ENCODE data around the gene TPM1.

The TPM1 gene

DNA sequence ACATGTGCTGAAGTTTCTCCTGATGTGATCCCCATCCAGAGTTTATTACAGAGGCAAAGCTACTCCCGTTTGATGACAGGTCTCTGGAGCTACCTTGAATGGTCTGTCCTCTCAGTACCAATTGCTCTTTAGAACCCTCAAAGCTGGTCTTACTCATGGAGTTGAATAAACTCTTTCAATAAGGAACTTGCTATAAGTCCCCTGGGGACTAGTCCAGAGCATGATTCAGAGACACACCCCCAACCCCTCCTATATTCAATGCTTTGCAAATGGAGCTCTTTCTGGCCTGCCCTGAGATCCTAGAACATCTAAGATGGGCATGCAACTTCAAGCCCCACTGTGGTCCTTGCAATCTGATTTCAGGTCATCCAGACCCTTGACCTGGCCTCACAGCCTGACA lies 23.9 kb upstream of the TPM1 start:
- DNase-seq: no peak

DNA sequence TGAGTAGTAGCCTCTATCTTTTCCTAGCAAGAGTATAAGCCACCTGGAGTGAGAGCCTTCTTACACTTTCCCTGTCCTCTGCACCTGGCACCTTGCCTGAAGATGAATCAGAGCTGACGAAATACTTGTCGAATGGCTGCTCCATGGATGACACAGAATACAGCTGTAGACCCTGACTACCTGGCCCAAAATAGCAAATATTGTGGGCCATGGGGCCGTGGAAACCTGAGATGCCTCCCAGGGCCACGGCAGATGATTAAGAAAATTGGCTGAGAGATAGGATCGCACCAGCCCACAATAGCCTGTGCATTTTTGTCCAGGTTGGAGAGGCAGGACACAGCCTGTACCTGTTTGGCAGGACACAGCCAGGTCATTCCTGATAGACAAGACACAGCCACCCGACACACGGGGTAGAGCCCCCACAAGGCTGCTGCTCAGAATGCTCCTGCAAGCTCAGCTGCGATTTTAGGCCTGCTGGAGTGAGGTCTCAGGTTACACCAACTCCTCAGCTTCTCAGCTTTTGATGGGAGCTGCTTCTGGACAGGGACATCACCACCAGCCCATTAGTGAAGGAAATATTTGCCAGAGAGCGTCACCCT lies 22.9 kb upstream of the TPM1 start:
- DNase-seq: no peak

DNA sequence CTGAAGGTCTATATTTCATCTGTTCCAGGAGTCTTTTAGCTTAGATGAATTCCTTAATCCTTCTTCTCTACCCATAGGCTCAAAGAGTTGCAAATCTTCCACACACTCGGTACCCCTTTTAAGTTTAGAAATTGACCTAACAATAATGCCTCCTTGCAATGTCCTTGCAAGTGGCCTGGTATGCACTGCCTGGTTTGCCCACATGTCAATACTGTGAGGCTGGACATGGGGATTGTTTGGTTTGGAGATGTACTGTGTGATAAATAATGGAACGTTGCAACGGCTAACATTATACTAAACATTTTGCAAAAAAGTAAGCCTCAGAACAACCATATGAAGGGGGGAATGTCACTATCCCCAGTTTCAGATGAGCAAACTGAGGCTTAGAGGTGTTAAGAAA lies 22.4 kb upstream of the TPM1 start:
- no peak for DNase-seq

DNA sequence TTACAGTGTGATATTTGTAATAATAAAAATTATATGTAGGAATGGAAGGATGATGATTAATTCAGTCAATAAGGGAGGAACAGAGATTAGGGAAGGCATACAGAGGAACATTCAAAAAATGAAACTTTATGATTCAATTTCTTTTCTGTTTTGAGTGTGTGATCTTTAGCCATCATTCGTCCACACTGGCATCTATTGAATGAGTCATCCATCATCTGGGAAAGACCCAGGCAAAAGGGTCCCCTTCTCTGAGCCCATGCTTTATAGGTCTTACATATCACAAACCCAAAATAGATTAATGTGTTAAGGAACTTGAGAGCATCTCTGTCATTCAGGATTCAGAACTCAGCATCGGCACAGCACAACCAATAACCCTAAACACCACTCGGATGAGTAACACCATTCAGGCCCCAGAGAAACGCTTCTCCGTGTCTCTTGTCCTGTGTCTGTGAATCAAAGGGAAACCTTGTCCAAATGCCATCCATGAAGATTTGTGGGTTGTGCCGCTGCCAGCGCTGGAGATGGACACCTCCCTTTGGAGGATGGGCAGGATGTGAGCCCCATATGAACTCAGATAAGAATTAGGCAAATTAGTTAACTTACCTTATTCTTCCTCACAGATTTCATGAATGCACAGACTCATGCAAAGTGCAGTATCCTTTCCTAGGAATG lies 21.7 kb upstream of the TPM1 start:
- no peak for DNase-seq

DNA sequence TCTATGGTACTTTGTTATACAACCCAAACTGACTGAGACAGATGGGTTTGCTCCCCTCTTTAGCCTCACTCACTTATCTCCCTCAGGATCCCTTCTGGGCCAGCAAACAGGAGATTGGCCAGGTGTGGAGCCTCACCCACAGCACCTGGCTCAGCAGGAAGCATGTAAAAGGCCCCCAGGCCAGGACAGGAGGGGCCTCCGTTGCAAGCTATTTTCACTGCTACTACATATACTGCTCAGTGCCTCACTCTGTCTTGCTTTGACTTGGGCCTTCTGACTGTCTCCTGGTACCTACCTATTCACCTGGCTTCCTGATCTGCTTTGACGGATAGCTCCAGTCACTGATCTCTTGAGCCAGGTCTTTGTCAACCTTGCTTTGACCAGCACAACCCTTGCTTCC lies 20.4 kb upstream of the TPM1 start:
- no peak for DNase-seq

DNA sequence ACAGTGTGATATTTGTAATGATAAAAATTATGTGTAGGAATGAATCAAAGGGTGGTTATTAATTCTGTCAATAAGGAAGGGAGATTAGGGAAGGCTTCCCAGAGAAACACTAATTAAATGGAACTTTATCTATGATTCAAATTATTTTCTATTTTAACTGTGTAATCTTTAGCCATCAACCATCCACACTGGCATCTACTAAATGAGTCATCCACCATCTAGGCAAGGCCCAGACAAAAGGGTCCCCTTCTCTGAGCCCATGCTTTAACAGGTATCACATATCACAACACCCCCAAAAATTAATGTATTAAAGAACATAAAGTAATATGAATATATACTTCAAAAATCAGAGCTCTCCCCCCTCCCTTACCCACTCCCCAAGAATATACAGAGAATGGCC lies 19.9 kb upstream of the TPM1 start:
- no peak for DNase-seq

DNA sequence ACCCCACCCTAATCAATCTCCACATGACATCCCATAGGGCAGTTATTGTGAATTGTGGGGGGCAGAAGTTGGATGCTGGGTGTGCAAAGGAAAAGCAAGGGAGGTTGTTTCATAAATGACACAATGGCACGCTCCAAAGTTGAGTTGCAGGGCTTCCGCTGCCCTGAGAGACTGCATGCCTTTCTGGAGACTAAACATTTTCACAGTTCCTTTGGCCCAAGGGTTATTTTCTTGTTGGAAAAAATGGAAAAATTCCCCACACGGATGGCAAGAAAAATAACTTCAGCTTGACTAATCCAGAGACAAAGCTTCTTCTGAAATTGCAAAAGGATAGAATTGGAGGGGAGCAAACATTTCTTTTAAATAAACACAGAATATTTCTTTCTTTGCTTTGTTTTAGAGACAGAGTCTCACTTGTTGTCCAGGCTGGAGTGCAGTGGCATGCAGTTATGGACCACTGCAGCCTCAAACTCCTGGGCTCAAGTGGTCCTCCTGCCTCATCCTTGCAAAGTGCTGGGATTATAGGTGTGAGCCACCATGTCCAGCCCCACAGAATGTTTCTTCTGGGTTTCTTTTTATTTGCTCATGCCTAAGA lies 19.1 kb upstream of the TPM1 start:
- no peak for DNase-seq

DNA sequence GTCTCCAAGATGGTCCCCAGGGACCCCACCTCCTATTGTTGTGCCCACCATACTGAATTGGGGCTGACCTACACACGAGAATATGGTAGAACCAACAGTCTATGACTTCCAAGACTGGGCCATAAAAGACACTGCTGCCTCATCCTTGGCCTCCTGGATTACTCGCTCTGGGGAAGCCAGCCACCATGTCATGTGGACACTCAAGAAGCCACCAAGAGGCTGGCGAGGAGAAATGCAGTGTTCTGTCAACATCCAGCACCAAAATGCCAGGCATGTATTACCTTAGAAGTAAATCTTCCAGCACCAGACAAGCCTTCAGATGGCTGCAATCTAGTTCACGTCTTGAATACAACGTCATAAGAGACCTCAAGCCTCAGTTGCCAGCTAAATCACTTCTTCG lies 17.1 kb upstream of the TPM1 start:
- no peak for DNase-seq

DNA sequence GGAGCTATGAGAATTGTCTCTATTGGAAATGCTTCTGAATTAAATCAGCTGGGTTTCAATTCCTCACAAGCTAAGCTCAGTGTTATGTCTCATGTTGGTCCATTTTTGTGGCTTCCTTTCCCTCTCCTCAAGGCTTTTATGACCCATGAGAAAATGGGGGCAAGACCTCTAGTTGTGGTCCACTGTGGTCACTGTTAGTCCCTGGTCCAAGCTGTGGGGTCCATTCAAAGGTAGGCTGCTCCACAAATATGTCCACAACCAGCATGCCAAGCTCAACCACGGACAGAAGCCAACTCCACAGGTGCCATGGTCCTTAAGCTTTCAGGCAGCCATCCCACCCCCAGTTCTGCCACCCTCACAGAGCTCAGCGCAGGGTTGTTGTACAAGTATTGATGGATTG lies 14.9 kb upstream of the TPM1 start:
- no peak for DNase-seq

DNA sequence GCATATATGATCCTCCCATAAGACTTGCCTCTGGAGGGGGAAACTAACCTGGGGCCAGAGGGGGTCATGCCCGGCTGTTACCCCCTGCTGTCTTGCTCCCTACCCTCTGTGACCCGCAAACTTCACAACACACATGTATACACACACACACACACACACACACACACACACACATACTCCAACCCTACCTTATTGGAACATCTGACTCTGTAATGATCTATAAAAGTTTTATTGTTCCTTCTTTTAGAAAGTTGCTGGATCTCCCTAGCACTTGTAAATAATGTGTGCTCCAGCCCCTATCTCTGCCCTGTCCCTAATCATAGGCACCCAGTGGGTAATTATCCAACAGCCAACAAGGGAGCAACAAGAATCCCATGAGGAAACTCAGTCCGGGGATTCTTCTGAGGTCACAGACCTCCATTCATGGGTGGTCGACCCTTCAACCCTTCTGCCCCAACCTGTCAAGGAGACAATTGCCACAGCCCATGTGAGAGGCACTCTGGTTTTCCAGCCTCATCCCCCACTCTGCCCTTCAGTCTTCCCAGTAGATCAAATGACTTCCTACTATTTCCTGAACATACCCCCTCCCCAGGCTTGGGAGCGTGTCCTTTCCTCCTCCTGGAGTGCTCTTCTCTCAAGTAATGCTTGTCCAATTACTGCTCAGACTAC lies 14.0 kb upstream of the TPM1 start:
- no peak for DNase-seq

DNA sequence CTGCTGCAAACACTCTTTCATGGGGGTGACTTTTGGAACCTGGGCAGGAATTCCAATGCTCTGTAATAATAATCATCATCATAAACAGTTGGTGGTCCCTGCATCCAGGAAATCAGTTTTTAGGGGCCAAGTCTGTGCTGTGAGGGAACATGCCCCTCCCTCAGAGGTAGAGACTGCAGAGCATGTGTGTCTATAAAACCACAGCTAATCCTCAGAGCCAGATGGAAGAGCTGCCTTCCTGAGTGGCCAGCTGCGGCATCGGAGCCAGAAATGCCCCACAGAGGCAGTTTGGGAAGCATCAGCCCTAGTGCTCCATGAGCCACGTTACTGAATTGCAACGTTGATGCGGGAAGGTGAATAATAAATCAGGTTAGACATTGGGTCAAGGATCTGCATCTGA lies 12.9 kb upstream of the TPM1 start:
- DNase-seq: no peak

DNA sequence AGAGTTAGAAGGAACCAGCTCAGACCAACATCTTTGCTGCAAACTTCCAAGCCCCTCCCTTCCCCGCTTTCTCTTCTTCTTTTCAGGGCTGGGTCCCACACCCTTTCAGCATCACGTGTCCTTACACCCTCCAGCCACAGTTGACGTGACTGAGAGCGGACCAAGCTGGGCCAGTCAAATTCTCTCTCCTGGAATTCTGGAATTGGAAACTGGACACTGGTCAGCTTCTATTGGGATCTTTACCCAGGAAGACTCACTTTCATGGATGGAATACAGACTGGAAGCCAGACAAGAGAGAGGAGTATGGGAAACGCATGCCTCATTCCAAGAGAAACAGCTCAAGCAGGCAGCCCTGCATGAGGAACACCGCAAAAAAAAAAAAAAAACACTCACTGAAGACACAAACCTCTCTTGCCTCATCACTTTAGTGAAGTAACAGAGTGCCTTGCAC lies 12.4 kb upstream of the TPM1 start:
- DNase-seq: no peak

DNA sequence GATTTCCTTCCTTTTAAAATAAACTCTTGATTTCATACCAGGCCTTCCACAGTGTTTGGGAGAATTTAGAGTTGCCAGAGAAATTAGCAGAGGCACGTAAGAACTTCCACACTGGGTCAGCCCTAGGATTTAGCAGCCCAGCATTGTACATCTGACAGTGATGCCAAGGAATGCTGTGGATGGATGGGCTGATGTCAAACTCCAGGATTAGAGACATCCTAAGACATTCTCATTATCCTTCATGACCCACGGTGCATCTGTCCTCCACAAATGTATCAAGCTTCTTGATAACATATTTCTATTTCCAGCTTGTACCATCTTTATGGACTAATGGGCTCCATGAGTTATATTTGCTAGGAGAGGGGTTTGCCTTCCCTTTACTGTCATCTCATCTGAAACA lies 8.0 kb upstream of the TPM1 start:
- DNase-seq: no peak

DNA sequence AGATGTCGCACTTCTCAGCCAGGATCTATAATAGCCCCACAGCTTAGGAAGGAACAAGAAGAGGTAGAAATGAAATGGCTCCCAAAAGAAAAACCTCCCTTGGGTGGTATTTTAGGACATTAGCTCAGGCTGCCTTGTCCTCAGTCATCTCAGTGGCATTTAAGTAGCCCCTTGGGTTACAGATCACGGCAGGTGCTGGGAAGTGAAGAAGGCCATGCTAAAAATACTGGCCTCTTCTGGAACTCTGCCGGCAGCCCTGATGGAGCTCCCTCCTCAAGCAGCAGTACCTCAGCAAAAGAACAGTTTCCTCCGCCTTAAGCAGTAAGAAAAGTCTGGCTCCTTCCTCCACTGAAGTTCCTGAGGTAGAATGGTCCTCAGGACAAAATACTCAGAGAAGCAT lies 7.3 kb upstream of the TPM1 start:
- no peak for DNase-seq

DNA sequence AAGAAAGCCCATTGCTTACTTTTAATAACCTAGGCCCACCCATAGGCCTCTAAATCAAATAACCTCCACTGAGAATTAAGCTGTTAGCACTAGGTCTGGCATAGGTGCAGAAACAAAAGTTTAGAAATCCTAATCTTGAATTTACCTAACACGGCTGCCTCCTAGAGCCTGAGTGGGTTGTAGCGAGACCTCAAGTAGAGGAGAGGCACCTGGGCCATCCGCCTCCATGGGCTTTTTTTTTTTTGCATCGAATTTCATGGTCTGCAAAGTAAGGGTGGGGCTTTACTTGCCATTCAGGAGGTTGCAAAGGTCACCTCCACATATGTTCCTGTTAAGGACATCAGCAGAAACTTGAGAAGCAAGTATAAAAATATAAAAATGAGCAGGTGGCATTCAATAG lies 6.6 kb upstream of the TPM1 start:
- no peak for DNase-seq

DNA sequence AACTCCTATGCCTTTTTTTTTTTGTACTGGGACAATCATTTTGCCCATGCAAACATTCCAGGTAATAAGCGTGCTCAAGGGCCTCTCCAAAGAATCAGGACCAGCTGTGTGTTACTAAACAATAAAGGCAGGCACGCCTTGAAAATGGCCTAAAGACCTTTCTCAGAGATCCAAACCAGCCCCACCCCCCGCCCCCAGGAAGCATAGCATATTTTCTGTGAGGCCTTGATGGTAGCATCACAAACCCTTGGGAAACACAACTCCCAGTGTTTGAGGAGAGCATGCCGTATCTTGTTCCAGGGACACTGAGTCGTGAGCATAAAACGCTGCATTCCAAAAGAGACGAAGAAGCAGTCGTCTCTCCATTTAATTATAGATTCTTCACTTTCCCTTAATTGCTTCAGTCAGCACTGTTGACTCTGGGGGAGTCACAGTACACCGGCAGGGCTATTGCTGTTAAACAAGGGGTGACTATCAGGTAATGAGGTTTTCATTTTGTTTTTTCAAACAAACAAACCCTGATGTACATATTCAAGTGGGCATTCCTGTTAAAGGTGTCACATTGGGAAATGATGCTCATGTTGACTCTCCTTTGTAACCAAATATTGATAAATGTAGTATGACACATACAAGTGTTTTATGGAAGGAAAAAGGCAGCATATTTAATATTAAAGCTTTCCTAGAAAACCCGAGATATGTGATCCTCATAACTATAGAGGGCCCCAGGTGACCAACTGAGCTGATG lies 4.4 kb upstream of the TPM1 start:
- DNase-seq: peak; percentile 39

DNA sequence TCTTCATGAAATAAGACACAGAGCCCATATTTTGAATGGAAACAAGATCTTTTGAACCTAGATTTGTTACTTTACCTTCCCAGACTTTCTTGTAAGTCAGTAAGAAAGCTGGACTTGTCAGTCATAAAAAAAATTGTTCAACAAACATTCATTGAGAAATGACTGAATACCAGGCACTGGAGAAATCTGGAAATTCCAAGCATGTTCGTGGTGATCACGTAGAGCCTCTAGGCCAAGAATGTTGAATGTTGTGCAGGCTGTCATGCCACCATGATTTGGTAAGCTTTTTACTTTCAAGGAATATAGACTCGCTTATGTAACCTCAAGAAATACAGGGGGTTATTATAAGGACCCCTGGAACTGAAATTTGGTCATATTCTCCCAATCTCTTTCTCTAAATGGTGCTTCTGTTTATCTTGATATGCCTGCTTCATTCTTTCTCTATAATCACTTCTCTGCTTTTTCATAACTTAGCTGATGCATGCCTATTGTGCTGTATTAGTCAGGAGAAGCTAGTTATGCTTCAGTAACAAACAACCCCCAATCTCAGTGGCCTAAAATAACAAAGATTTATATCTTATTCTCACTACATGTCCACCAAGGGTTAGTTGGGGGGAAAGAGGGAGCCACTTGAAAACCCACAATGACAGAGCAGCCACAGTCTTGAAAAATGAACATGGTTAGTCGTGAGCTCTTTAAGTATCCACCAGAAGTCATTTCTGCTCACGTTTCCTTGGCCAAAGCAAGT lies 3.4 kb upstream of the TPM1 start:
- DNase-seq: no peak

DNA sequence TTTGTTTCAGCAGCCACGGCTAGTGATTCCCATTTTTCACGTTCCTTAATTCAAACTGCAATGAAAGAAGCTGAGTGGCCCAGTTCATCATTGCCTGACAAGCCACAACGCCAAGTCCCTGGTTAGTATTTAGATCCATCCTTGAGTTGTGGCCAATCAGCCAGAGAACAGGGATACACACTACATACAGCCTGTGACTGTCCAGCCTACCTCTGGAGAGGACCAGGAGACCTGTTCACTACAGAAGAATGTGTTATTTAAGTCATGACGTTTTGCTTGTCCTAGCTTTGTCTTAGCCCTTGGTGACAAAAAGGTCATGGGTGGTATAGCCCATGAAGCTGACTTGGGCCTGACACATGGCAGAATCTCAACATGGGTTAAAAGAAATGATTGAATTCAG lies 2.7 kb upstream of the TPM1 start:
- DNase-seq: no peak

DNA sequence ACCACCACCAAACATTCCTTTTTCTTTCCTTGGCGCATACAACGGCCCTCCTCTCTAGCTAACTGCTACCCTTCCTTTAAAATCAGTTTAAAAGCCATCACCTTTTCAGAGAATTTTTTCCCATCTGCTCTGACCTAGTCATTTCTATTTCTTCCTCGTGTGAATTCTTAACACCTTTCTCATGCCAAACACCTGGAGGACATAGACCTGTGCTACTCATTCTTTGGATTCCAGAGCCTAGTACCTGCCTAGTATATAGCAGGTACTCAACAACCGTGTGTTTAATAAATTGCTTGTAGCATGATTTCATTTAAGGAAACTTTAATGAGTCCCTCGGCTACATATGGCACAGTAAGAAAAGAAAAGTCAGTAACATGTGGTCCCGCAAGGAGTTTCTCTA lies 2.0 kb upstream of the TPM1 start:
- DNase-seq: no peak

DNA sequence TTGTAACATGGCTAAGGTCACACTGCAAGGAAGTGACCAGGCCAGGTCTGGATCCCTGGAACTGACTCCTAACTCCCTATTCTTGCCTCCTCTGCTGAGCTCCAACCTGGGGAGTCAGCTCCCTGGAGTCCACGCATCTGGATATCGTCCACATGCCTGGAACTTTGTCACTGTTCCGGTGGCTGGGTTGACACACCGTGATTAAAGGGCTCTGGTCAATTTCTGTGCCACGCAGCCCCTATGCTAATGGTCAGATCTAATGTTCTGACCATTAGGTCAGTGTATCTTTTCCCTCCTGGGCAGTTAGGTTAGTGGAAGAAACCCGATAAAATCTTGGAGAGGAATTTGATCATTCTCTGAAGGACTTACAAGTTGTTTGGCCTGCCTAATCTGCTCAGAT lies 1.6 kb upstream of the TPM1 start:
- DNase-seq: no peak

DNA sequence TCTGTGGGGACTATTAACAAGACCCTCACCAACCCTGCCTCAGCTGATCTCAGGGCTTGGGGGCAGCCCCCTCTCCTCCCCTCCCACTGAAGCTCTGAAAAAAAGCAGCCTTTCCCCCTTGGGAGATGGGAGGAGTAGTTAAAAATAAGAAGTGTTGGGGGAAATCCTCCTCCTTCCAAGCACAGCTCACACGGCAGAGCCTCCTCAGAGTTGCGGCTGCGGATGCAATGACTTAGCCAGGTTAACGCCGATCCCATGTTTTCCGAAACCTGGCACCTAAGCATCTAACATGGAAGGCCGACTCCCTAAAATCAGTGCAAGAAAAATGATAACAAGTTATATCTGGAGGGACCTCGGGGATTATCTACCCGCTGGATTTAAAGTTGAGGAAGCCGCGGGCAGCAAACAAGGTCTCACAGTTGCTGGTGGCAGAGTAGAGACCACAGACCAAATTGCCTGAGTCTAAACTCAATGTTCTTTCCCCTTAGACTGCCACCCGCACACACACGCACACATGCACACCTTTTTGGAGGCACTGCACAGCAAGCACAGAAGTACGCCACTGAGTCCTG lies 1.1 kb upstream of the TPM1 start:
- no peak for DNase-seq

DNA sequence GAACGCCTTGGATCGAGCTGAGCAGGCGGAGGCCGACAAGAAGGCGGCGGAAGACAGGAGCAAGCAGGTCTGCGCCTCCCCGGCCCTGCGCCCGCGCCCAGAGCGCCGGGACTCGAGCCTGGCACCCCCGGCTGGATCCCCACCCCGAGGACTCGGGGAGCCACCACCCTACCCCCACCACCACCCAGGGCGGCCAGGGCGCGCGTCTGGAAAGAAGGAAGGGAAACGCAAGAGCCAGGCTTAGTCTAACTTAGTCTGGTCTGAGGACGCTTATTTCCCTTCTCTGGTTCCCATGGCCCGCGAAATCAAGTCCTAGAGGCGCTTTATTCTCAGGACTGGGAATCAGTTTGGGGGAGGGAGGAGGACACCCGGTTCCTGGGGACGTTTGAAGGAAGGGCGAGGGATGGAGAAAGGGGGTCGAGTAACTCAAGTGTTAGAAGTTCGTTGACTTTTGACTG lies 359 bp downstream of the TPM1 start:
- DNase-seq: no peak

Measured in eye (tissue), 1 donor.